HCEC 1CT (cell line): ENCODE results near the gene C16orf95.
"Not testable (repeated sequence)": the region's sequence is repeated elsewhere in the genome, so short reads cannot be mapped to it uniquely, and the experiment has no call there.

ENCODE experiments used
- DNase-seq: peaks from one replicate; pipeline ENCODE4 v3.0.0-alpha.2; 2017

The C16orf95 gene

DNA sequence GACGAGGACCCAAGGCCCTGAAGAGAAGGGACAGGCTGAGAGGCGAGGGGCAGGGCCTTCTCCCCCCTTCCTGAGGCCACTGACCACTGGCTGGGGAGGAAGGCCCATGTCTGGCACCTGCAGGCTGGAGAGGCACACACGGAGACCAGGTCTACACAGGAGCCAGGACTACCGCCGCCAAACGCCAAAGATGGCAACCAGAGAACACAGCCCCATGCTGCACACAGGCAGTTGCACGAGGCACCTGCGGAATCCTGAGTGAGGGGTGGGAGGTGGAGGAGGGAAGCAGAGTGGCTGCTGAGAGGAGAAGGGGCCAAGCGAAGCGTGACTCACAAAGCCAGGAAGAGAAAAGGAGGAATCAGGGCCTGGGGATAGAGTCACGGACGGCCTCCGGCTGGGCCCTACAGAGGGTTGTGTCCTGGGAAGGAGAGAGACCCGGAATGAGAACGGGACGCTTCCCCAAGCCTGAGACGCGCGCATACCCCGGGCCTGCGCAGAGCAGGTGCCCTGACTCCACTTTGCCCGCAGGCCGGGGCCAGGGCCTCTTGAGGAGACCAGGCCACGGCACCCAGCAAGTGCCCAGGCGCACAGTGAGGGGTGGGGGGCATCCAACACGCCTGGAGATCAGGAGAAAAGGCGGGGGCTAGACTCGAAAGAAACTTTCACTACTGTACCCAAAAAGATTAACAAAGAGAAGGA, 28.7 kb upstream of the C16orf95 start:
- DNase-seq: no peak

DNA sequence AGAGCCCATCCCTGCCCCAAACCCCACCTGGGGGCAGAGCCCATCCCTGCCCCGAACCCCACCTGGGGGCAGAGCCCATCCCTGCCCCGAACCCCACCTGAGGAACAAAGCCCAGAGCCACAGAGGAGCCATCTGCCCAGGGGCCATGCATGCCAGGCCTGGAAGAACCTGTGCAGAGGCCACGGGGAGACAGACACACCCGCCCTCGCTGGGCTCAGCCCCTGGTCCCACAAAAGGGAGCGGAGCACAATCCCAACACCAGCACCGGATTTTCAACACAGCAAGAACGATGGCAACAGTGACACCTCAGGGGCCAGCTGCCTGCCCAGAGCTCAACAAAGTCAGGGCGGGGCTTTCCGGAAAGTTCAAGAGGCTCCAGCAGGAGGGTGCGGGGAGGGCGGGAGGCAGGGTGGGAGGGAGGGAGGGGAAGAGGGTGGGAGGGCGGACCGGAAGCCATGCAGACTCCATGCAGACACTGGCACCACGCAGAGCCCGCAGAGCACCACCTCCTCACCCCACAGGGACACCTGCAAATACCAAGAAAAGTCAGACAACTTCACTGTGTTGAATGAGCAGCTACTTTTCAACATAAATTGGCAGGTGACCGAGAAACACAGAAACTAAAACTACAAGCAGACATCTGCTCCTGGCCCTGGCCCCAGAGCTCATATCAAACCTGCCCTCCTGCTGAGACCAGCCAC, 27.9 kb upstream of the C16orf95 start:
- DNase-seq: no peak

DNA sequence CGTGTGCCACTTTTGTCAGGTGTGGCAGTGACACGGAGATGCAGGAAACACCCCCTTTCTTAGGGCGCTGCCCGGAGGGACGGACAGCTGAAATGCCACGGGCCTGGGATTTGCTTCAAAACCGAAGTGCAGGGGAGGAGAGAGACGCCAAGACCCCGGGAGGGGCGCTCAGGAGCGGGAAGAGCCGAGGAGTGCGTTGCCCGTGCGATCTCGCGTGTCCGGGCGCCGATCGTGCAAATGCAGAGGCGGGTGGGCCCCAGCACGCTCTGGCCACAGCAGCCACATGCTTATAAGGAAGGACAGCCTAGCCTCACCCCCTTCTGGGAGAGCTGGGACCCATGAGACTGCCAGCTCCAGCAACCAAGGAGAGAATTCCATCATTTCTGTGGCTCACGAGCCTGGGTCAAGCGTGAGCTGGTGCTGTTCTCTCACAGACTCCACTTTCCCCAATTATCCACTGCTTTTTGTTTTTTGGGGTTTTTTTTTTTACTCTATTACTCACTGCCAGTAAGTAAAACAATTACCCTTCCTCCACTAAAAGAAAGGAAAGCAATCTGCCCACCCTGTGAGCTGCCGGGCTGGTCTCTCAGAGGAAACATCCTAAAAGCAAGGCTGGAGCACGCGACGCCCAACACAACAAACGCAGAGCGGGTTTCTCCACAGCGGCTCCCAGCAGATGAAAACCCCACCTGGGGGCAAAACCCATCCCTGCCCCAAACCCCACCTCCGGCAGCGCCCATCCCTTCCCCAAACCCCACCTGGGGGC, 27.2 kb upstream of the C16orf95 start:
- no peak for DNase-seq

DNA sequence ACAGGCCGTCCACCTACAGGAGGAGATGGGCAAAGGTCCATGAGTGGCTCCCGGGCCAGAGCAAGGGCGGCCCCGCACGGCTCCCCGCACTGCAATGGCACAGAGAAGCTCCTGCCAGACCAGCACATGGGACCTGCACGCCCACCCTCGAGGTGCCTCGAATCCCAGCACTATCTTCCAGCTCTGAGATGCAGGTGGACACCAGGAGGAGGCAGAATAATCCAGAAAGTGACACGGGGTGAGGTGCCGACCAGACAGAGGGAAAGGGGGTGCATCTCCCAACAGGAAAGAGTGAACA, 26.5 kb upstream of the C16orf95 start:
- no peak for DNase-seq

DNA sequence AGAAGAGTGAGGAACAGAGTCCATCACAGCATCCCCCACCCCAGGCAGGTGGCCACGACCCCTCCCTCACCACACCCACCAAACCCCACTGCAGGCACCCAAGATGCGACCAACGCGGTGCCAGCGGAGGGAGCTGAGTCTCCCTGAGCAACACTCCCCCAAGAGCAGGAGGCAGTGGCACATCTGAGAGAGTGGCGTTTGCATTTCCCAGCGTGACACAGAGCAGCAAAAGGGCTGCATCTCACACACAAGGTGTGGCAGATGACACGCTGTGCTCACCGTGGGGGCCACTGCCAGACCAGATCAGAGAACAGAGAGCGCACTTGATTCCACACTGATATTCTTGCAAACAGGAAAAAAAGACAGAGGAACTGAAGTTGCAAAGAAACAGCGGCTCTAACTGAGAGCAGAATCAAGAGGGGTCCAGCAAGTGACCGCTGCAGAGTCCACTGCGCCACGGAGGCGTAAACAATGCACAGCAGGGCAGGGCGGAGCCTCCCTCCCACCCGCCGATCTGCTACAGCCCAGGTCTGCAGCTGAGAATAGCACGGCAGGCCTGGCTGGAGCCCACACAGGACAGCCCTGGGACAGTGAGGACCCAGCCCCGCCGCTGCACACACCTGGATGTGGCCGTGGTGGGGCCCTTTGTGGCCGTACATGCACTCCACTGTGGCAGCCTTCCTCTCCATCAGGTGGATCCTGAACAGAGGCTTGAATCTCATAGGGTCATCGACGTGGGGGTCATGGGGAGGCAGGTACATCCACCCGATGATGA, 26.0 kb upstream of the C16orf95 start:
- no peak for DNase-seq

DNA sequence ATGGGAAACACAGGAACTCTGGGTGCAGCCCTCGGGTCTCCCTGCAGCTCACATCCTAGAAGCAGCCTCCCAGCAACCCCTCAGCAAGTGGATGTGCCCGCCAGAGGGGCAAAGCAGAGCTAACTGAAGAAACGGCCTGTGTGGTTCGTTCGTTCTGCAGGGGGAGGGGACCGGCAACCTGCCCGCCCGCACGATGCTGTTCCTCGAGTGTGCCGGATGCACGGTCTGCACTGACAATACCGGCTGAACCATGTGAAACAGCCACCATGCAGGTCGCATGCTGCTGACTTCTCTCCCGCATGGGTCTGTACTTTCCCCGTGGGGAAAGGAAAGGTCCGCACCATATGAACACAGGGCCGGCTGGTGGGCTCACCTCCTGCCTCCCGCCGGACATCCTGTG, 25.3 kb upstream of the C16orf95 start:
- DNase-seq: no peak

DNA sequence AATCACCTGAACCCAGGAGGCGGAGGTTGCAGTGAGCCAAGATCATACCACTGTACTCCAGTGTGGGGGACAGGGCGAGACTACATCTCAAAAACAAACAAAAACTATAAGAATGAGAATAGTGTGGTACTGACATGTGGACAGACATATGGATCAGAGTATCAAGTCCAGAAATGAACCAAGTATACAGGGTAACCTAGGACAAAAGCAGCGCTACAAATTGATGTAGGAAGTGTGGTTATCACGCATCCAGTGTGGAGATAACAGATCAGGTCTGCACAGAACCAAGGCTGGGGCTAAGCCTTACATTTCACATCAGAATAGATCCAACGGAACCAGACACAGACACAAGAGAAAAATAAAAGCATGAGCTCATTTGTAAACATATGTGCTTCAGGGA, 23.0 kb upstream of the C16orf95 start:
- no peak for DNase-seq

DNA sequence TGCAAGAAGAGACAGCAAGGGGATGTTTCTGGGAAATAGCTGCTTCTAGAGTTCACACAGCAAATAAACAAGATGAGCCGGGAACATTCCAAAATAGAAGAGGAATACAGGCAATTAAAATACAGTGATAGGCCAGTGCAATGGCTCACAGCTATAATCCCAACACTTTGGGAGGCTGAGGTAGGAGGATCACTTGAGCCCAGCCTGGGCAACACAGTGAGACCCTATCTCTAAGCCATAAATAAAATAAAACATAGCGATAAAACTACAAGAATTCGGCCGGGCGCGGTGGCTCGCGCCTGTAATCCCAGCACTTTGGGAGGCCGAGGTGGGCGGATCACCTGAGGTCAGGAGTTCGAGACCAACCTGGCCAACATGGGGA, 22.5 kb upstream of the C16orf95 start:
- DNase-seq: not testable (repeated sequence)

DNA sequence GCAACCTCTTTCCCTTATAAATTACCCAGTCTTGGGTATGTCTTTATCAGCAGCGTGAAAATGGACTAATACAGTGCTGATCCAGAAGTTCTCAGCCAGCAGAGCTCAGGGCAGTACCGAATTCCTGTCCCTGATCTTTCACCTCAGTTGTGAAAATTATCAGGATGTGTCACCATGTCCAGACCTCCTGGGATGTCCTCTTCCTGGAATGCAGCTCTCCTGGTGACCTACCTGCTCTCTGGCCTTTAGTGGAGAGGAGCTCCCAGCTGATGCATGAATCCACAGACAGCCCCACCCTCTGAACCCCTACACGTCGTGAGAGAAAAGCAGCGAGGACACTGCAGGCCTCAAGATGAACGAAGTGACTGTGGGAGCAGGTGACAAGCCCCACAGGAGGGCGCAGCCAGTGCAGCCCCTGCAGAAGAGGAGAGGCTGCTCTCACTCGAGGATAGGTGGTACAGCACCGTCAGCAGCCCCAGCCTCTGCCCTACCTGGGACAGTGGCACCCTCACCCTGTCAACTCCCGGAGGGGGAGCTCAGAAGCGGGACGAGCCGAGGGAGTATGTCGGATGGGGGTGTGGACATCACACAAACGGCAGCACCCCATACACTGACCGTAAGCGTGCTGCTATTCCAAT, 22.0 kb upstream of the C16orf95 start:
- no peak for DNase-seq

DNA sequence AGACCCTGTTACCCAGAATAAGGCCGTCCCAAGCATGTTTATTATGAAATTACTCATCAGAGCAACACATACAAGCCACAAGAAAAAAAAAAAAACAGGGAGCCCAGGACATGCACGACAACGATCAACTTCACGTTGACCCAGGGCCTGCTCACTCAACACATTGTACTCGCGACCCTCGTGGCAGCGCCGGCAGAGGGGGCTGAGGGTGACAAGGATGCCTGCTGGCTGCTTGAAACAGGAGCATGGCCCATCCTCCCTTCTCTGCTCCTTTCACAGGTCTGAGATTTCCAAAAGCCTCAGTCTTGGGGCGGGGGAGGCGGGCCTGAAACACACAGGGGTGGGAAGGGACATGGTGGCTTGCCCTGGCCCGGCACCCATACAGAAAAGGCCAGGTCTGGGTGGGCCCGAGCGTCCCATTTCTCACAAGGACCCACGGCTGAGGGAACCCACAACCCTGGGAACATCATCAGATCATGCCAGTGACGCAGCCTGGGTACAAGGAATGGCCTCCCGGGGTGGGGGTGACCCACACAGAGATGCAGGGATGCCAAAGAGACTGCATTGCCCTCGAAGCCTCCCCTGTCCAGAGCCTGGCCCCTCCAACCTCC, 21.1 kb upstream of the C16orf95 start:
- no peak for DNase-seq

DNA sequence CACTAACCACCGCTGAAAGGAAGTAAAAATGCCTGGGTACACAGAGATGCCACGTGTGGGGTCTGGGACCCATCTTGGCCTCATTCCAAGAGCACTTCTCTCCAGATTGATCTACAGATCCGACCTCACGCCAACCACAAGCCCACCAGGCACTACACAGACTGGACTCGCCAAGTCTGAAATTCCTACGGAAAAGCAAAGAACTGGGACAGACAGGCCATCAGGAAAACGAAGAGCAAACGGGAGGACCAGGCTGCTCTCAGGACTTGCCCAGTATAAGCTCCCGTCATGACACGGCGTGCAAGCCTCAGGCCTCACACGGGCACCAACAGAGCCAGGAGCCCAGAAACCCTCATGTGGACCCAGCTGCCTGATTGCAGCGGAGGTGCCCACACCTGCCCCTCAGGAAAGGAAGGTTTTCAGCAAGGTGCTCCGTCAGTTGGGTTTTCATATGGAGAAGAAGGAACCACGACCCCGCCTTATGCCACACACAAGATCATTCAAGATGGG, 20.1 kb upstream of the C16orf95 start:
- DNase-seq: no peak

DNA sequence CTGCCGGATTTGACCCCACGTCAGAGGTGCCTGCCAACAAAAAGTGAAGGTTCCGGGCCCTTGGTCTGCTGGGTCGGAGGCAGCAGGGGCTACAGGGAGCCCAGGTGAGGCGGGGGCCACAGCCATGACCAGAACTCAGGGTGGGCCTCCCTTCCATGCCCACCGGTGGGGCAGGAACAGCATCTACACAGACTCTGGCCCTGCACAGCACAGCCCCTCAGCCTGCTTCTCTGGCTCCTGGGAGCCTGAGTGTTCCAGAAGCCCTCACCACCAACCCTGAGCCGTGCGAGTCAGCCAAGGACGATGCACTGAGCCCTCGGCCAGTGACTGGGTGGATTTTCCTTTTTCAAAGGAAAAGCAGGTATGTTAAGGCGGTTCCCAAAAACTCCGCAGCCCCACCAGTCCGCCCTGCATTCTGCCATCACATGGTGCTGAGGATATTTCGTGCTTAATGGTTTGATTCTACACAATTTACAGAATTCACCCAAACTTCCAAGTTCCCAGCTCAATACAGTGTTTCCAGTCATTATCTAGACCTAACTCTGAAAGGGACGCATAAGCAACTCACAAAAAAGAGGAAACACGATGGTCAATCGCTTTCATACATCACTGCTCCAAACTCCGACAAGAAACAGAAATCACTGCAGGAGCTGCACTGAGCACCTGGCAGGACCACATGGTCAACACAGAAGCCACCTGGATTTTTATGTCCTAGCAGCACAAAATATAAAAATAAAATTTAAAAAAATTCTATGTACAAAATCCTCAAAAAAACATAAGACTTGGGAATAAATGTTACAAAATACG, 19.4 kb upstream of the C16orf95 start:
- no peak for DNase-seq

DNA sequence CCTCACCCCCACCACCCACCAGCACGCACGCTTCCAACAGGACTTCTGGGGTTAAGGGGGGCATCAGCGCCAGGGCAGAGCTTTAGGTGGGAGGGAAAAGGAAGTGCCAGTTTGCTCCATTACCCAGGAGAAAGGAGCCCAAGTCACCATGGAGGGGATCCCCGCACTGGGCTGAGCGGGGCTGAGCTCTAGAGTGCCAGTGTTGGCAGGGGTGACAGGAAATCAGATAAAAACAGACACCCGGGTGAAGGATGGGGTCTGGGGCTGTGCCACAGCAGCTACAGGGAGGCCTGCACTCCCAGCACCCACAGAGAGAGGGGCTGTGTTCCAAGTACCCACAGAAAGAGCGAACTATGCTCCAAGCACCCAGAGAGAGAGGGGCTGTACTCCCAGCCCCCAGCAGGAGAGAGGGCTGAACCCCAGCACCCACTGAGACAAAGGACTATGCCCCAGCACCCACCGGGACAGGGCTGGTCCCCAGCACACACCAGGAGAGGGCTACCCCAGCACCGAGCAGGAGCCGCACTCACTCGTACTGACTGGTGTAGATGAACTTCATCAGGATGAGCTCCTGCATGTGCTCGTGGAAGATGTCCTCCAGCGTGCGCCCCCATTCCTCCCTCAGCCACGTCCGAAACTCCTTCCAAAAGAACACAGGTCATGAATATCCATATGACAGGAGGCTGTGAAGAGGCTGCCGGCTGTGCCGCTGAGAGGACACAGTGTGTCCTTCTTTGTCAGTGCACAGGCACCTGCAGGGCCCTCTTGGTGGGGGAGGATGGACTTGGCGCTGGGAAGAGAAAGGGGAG, 18.6 kb upstream of the C16orf95 start:
- DNase-seq: no peak

DNA sequence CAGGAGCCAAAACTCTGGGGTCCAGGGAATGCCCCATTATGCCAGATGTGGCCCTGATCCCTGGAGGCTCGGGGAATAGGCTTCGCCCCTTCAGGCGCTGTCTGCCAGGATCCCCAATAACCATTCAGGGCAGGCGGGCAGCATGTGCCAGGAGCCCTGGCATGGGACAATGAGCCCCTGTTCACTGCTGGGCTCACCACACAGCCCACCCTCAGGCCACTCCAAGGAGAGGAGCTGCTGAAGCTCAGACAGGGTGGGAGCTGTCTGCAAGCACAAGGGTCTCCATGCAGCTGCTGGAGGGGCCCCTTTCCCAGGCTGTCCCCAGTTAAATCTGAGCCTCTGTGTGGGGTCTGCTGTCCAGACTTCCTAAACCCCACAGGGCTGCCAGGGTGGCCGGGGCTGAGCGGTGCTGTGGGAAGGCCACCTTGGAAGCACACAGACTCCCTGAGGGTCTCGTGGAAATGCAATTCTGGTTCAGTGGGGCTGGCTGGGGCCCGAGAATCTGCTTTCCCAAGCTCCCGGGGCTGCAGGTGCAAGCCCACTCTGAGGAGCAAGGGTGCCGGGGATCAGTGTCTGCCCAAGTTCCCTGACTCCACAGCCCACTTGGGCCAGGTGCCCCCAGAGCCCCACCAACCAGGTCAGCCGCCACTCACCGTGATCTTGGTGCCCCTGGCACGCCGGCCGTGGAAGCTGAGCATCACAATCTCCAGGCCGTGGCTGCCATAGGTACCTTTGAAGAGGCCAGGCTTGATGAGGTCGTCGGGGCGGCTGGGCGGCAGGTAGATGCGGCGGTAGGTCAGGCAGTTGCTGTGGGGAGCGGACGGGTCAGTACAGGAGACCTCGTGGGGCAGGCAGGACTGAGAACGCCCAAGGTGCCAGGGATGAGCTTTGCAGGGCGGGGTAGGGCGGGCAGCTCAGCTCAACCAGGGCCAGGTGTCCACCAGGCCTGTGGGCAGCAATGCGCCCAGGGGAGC, 17.7 kb upstream of the C16orf95 start:
- no peak for DNase-seq

DNA sequence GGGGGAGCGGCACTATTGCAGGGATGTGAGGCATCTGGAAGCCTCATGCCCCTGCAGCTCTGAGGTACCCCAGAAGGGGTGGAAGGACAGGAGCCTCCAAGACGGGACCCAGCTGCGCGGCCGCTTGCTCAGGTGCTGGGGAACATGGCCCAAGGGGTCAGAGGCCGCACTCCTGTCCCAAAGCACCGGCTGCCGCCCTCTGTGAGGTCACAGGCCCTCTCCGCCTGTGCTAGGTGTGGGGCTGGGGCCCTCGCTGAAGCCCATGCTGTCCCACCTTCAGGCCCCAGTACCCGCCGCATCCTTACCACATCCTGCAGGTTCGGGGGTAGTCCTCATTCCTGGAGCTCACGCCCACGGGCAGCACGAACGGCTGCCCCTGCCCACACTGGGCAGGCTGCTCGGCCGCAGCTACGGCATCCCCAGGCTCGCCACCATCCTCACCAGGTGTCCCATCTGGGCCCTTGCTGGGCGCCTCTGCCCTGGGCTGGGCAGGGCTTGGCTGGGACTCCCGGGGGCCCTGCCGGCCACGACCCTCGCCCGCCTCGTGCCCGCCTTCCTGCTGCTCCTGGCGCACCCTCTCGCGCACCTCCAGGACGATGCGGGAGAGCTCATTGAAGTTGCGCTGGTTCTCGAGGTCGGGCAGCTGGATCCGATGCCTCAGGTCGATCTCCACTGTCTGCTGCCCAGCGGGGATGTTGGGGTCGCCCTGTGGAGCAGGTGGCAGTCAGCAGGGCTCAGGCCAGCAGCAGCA, 16.6 kb upstream of the C16orf95 start:
- no peak for DNase-seq

DNA sequence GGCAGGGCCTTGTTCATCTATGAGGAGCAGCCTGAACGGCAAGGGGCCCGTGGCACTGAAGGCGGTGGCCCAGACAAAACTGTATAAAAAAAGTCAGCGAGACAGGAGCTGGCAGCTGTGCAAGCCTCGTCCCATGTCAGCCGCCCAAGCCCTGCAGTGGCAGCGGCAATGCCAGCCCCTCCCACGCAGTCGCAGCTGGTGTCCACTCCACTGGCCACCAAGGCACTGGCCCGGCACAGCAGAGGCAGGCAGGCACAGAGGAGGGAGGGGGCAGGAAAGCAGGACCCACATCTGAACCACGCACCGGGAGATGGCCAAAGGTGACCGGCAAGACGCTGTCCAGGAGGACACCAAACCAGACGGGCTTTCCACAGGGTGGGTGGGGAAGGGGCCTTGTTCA, 15.9 kb upstream of the C16orf95 start:
- DNase-seq: no peak

DNA sequence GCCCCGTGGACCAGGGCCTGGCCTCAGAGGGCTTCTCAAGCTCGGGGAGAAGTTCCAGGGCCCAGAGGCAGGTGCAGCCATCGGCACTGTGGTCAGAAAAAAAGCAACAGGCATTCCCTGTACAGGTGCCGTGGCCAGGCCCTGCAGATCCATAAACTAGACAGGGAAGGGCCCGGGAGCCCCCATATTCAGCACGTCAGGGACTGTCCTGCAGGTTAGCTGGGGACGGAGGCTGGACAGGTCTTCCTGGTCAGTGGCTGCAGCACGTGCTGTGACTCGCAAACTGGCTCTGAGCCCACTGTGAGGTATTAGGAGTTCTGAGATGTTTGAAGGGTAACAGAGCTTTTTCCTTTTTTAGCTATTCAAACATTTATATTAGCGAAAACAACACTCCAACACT, 15.0 kb upstream of the C16orf95 start:
- no peak for DNase-seq

DNA sequence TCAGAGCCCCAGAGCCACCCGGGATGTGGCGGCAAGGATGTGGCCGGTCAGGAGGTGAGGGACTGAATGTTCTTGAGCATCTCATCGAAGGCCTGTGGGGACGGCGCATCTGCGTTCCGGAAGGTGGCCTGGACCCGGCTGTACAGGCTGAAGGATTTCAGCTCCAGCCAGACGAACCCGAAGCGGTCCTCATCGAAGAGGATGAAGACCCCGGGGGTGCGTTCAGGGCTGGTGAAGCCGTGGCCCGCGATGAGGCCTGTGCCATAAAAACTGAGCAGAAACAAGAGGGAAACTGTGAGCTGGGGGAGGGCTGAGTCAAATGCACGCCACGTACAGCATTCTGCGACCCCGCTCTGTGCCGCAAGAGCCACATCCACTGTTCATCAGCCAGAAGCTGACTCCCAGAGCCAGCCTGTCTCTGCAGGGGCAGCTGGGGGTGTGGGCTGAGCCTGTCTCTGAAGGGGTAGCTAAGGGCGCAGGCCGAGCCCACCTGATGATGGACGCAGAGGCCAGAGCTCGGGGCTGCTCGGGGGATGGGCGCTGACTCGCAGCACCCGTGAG, 14.1 kb upstream of the C16orf95 start:
- DNase-seq: no peak
